ENCODE results near the gene FGF6.

DNA sequence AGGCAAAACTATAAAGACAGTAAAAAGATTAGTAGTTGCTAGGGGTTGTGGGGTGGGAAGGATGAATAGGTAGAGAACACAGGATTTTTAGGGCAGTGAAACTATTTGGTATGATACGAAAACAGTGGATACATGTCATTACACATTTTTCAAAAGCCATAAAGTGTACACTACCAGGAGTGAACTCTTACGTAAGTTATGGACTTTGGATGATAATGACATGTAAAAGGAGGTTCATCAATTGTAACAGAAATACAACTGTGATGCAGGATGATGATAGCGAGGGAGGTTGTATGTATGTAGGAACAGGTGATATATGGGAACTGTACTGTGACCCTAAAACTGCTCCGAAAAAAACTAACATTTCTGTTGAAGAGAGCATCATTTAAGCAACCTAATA is 15.1 kb upstream of the FGF6 start:
- TF ChIP-seq, protein P1, sequence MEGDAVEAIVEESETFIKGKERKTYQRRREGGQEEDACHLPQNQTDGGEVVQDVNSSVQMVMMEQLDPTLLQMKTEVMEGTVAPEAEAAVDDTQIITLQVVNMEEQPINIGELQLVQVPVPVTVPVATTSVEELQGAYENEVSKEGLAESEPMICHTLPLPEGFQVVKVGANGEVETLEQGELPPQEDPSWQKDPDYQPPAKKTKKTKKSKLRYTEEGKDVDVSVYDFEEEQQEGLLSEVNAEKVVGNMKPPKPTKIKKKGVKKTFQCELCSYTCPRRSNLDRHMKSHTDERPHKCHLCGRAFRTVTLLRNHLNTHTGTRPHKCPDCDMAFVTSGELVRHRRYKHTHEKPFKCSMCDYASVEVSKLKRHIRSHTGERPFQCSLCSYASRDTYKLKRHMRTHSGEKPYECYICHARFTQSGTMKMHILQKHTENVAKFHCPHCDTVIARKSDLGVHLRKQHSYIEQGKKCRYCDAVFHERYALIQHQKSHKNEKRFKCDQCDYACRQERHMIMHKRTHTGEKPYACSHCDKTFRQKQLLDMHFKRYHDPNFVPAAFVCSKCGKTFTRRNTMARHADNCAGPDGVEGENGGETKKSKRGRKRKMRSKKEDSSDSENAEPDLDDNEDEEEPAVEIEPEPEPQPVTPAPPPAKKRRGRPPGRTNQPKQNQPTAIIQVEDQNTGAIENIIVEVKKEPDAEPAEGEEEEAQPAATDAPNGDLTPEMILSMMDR (conservative IDR thresholded peaks at IDR 0.05; ENCODE audit: low read length) = no peak
- TF ChIP-seq EZH2phosphoT487 (IDR thresholded peaks at IDR 0.05; ENCODE audit: borderline replicate concordance) = no peak
